Measurements from ENCODE around the gene PKIB. TPM values are rescaled to one million over a fixed set of nuclear protein-coding genes. Genes with fewer than 3 reads are reported as not detected.

Gene PKIB
- total and polyA plus RNA-seq, 2 of the 4 experiments (the other 2 are of a cell fraction), result 6.3 to 13.1 TPM

- Histone ChIP-seq H2BK120ac (ENCODE audit: low read depth, low read length) (no peak overlapping the region), H2BK15ac (ENCODE audit: low read depth, low read length) (no peak overlapping the region), H3K23ac (ENCODE audit: low read depth, low read length) (no peak overlapping the region), H4K5ac (ENCODE audit: low read depth, low read length) (no peak overlapping the region), H2BK20ac (ENCODE audit: low read depth, low read length) (no peak overlapping the region), H3K56ac (ENCODE audit: extremely low read depth, insufficient read depth, low read length) (no peak overlapping the region), H3K4me1 (ENCODE audit: control insufficient read depth, insufficient read depth, low read length) (no peaks in the 10 kb centered on the region), H3K79me1 (ENCODE audit: low read depth in 1 of 2, low read length in 2 of 2) (no peaks in the 10 kb centered on the region), H3K4ac (ENCODE audit: low read depth, low read length) (no peak overlapping the region), H4K8ac (ENCODE audit: low read depth in 2 of 2, low read length in 2 of 2) (no peak overlapping the region), H3K36me3 (ENCODE audit: control insufficient read depth, insufficient read depth, low read length) (no peaks in the 10 kb centered on the region), H3K27ac (ENCODE audit: insufficient read depth, low read length) (no peak overlapping the region), H2AK9ac (replicated peaks; ENCODE audit: low read depth, low read length, poor library complexity) (no peak overlapping the region), H3K4me2 (ENCODE audit: low read depth, low read length) (no peak overlapping the region), H3K27me3 (ENCODE audit: control insufficient read depth, insufficient read depth, low read length) (no peaks in the 10 kb centered on the region), H4K20me1 (ENCODE audit: insufficient read depth, low read length) (no peaks in the 10 kb centered on the region), H2AFZ (replicated peaks; ENCODE audit: low read length, poor library complexity) (no peak overlapping the region), H3K9me3 (ENCODE audit: control insufficient read depth, insufficient read depth, low read length) (no peaks in the 10 kb centered on the region), H3K18ac (ENCODE audit: low read depth, low read length) (no peak overlapping the region), H3K9me1 (ENCODE audit: insufficient read depth, low read length) (no peaks in the 10 kb centered on the region), H3K14ac (replicated peaks; ENCODE audit: low read depth, low read length) (no peak overlapping the region), H4K91ac (ENCODE audit: insufficient read depth, low read depth, low read length) (no peak overlapping the region), H2BK5ac (ENCODE audit: low read depth, low read length, poor library complexity, severe bottlenecking) (no peak overlapping the region), H3K9ac (ENCODE audit: low read depth, low read length) (no peak overlapping the region), H2AK5ac (ENCODE audit: low read depth, low read length) (no peak overlapping the region), H3K4me3 (ENCODE audit: insufficient read depth, low read depth, low read length) (no peak overlapping the region)
- 0% methylated on average over 1 of the region's 2 CpGs; no CpG with 5 or more reads in 1 of the 2 experiments for WGBS, 2 experiments (ENCODE audit: extremely low coverage in 2 of 2, insufficient read length in 1 of 2)
- BruUV-seq (replicated peaks), result no TSS peak
- peak; percentile 55 for DNase-seq
- dilution Hi-C loops (cut with HindIII; ENCODE audit: low sequenced_read_pairs, unreplicated experiment), result no loop called here
- intact Hi-C loops (cut with micrococcal nuclease), result no loop called here
- ChIA-PET POLR2A (ENCODE audit: unreplicated experiment) (no interaction called here), CTCF (no interaction called here)
- ATAC-seq (ENCODE audit: low read depth), result no peak
- in situ Hi-C loops (cut with MboI; ENCODE audit: low sequenced_read_pairs), result no loop called here
- TF ChIP-seq CEBPB (IDR thresholded peaks at IDR 0.05; ENCODE audit: low read depth, low read length) (no peak), USF2 (IDR thresholded peaks at IDR 0.05; ENCODE audit: low read depth, low read length) (no peak)
Measured at GRCh38 chr6:122653094-122653493, 42.9 kb downstream of the PKIB start.

All from IMR-90 (cell line).